Astrocyte of the cerebellum (primary cell): ENCODE results near the gene LTN1.
A peak's percentile ranks its signal among the peaks of the same experiment; 100 is the strongest.

Source experiments
- DNase-seq: peaks from one replicate; pipeline ENCODE4 v3.0.0-alpha.2; 2011; ENCODE audit warnings: low read depth
- H3K4me3 ChIP-seq: 2 replicates; pipeline ENCODE4 v1.5.1; 2011; ENCODE audit warnings: mild to moderate bottlenecking, low read depth, low read length, moderate library complexity
- in situ Hi-C: cut with HindIII; loops from 2 replicates; pipeline ENCODE4 v1.10.0; 2017; ENCODE audit warnings: low sequenced_read_pairs
- TF ChIP-seq, protein P1 (sequence below): IDR thresholded peaks from 2 replicates; pipeline ENCODE4 v1.5.1; 2012; ENCODE audit warnings: low read length, low read depth, moderate library complexity, mild to moderate bottlenecking; ENCODE audit errors: missing control alignments

LTN1 gene

GRCh38 chr21:28971171-28971570 is 21.5 kb downstream of the LTN1 start:
- no peak for DNase-seq
- no peak overlapping the region for H3K4me3 ChIP-seq
- in situ Hi-C loops = no loop called here
- TF ChIP-seq, protein P1, sequence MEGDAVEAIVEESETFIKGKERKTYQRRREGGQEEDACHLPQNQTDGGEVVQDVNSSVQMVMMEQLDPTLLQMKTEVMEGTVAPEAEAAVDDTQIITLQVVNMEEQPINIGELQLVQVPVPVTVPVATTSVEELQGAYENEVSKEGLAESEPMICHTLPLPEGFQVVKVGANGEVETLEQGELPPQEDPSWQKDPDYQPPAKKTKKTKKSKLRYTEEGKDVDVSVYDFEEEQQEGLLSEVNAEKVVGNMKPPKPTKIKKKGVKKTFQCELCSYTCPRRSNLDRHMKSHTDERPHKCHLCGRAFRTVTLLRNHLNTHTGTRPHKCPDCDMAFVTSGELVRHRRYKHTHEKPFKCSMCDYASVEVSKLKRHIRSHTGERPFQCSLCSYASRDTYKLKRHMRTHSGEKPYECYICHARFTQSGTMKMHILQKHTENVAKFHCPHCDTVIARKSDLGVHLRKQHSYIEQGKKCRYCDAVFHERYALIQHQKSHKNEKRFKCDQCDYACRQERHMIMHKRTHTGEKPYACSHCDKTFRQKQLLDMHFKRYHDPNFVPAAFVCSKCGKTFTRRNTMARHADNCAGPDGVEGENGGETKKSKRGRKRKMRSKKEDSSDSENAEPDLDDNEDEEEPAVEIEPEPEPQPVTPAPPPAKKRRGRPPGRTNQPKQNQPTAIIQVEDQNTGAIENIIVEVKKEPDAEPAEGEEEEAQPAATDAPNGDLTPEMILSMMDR = no peak

GRCh38 chr21:28963831-28964230 is 28.8 kb downstream of the LTN1 start:
- H3K4me3 ChIP-seq = no peak overlapping the region
- in situ Hi-C loops = loop anchor here (5.0 kb wide), 1 partner anchor 77 kb away; a partner anchor contains a TSS
- no peak for DNase-seq
- TF ChIP-seq, protein P1 = no peak

GRCh38 chr21:28962465-28962864 is 30.2 kb downstream of the LTN1 start:
- in situ Hi-C loops = loop anchor here (5.0 kb wide), 1 partner anchor 75 kb away; a partner anchor contains a TSS
- no peak for DNase-seq
- no peak overlapping the region for H3K4me3 ChIP-seq
- TF ChIP-seq, protein P1 = no peak

DNA sequence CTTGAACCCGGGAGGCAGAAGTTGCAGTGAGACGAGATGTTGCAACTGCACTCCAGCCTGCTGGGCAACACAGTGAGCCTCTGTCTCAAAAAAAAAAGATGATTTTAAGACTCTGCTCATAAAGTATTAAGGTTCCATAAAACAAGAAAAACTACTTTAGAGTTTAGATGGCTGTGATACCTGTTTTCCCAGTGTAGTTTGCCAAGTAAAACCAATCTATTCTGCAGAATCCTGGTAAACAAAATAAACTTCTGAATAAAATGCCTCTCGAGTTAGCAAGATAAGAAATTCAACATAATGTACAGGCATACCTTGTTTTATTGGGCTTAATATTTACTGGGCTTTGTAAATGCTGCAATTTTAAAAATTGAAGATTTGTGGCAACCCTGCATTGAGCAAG is 30.8 kb downstream of the LTN1 start:
- no peak for DNase-seq
- in situ Hi-C loops = loop anchor here (5.0 kb wide), 1 partner anchor 75 kb away; a partner anchor contains a TSS
- TF ChIP-seq, protein P1 = no peak
- H3K4me3 ChIP-seq = no peak overlapping the region

- TF ChIP-seq, protein P1 = no peak
- in situ Hi-C loops = loop anchor here (5.0 kb wide), 1 partner anchor 73 kb away; a partner anchor contains a TSS
- H3K4me3 ChIP-seq = no peak overlapping the region
- no peak for DNase-seq
Measured at GRCh38 chr21:28960245-28960644, 32.4 kb downstream of the LTN1 start.

DNA sequence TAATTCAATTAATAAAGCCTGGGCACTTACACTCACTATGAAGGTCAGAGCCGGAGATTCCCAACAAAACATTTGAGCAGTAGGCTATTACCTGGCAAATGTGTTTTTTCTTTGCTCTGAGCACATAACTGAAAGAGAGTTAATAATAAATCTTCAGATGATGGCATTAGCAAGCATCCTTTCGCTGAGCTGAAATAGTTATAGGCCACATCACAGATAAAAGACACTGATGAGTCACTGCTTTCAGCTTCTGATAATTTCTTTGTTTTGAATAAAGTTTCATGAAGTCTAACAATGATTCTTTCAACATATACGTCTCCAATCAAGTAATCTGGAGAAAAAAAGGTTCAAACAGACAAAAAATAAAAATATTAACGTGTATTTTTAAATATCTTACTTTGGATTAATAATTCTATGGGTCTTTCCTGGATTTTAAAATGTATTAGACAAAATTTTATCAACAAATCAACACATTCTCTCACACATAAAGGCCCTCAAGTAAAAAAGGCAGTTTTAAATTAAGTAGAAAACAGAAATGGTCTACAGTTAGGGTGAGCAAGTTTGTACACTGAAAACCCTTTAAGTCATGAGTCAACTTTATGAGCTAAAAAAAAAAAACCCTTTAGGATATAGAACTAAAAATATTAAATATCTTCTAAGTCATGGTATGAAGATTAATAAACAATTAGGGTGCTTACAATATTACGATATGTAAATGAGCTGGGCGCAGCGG is 33.1 kb downstream of the LTN1 start:
- no peak overlapping the region for H3K4me3 ChIP-seq
- TF ChIP-seq, protein P1 = no peak
- in situ Hi-C loops = loop anchor here (5.0 kb wide), 1 partner anchor 72 kb away; a partner anchor contains a TSS
- DNase-seq = peak; percentile 33
